KOPT-K1 (cell line): ENCODE measurements around the gene MITF.

Experiments used
- H3K27ac ChIP-seq: fragments of 200-600 bp; sonication (generic); 2 replicates; pipeline ENCODE4 v1.5.1; 2016; ENCODE audit warnings: antibody characterized with exemption, mild to moderate bottlenecking, low read depth, low read length; ENCODE audit not compliant: poor library complexity, severe bottlenecking
- H3K36me3 ChIP-seq: fragments of 200-600 bp; sonication (generic); 2 replicates; pipeline ENCODE4 v1.5.1; 2017; ENCODE audit warnings: antibody characterized with exemption, mild to moderate bottlenecking, low read length, moderate library complexity; ENCODE audit not compliant: insufficient read depth
- H3K9me3 ChIP-seq: fragments of 200-600 bp; sonication (generic); 2 replicates; pipeline ENCODE4 v1.5.1; 2017; ENCODE audit warnings: antibody characterized with exemption, low read length, mild to moderate bottlenecking; ENCODE audit not compliant: insufficient read depth, poor library complexity, severe bottlenecking

Gene MITF

GRCh38 chr3:69927571-69927970 is 188.3 kb downstream of the MITF start:
- no peaks in the 10 kb centered on the region for H3K9me3 ChIP-seq
- no peak overlapping the region for H3K27ac ChIP-seq
- H3K36me3 ChIP-seq, result no peaks in the 10 kb centered on the region

GRCh38 chr3:69929019-69929418 is 189.8 kb downstream of the MITF start:
- Histone ChIP-seq H3K36me3 (no peaks in the 10 kb centered on the region), H3K27ac (no peak overlapping the region), H3K9me3 (no peaks in the 10 kb centered on the region)

GRCh38 chr3:69930564-69930963 is 191.3 kb downstream of the MITF start:
- H3K36me3 ChIP-seq, result no peaks in the 10 kb centered on the region
- H3K27ac ChIP-seq, result no peak overlapping the region
- no peaks in the 10 kb centered on the region for H3K9me3 ChIP-seq

- no peaks in the 10 kb centered on the region for H3K9me3 ChIP-seq
- no peaks in the 10 kb centered on the region for H3K36me3 ChIP-seq
- H3K27ac ChIP-seq, result no peak overlapping the region
These were observed 192.8 kb downstream of the MITF start for GRCh38 chr3:69932087-69932486.

DNA sequence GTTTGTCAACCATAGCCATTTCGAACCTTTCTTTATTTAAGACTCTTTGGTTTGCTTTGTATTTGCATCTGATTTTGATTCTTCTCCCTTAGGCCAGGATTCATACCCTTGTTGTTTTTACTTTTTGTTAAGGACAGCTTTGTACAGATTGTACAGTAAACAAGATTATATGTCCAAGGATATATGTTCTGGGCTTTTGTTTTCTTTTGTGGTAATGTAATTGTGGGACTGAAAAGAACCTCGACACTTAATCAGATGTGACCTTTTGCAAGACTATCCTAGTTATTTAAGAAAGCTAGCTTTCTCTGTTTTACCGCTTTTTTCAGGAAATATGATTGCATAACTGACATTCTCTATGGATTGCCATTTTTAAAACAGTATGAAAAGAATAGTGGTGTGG is 193.2 kb downstream of the MITF start:
- Histone ChIP-seq H3K9me3 (no peaks in the 10 kb centered on the region), H3K27ac (no peak overlapping the region), H3K36me3 (no peaks in the 10 kb centered on the region)

DNA sequence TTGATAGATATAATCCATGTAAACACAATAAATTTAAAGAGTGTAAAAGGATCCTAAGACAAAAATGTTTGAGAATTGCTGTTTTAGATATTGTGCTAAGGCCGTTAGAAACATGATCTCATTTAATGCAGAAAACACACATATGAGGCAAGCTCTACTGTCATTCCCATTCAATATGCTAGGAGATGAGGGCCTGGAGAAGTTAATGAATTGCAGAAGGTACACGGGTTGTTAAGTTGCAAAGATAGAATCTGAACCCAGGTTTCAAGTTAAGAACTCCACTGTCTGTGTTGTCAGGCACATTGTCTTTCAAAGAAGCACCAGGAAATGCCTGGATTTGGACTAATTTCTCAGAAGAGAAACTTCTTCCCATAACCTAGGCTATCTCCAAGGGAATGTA is 195.1 kb downstream of the MITF start:
- H3K9me3 ChIP-seq, result no peaks in the 10 kb centered on the region
- no peaks in the 10 kb centered on the region for H3K36me3 ChIP-seq
- no peak overlapping the region for H3K27ac ChIP-seq

GRCh38 chr3:69936266-69936665 is 197.0 kb downstream of the MITF start:
- H3K27ac ChIP-seq, result no peak overlapping the region
- no peaks in the 10 kb centered on the region for H3K36me3 ChIP-seq
- H3K9me3 ChIP-seq, result no peaks in the 10 kb centered on the region

DNA sequence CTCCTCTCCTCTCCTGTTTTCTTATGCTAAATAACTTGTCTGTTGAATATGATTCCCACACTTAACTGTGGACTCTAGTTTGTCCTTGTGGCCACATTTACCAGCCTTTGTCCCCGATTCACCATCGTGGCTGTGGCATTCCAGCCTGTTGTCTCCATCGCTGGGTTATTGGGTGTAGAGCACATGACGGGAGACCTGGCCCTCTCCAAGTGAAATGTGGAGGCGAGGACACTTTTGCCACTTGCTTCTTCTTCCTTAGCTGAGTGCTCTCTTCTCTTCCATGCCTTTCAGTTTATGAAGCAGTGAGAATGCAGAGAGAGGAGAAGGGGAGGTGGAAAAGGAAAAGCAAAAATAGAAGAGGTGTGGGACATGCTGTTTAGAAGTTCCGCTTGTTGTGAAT is 198.8 kb downstream of the MITF start:
- Histone ChIP-seq H3K36me3 (no peaks in the 10 kb centered on the region), H3K9me3 (no peaks in the 10 kb centered on the region), H3K27ac (no peak overlapping the region)

DNA sequence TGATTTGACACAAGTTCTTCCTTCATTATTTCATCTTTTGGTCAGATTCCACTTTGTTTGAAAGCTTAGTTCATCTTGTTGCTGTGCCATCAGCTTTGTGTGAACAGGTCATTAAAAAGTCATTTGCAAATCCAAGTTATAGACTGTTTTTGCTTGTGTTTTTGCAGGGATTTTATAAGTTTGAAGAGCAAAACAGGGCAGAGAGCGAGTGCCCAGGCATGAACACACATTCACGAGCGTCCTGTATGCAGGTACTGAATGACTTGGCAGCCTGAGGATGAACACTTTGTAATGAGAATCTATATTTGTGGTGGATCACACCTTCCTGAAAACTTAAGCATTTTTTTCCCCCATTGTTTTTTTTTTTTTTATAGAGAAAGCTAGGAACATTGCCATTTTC is 199.7 kb downstream of the MITF start:
- H3K36me3 ChIP-seq, result no peaks in the 10 kb centered on the region
- H3K9me3 ChIP-seq, result no peaks in the 10 kb centered on the region
- H3K27ac ChIP-seq, result no peak overlapping the region

GRCh38 chr3:69941037-69941436 is 201.8 kb downstream of the MITF start:
- Histone ChIP-seq H3K36me3 (no peaks in the 10 kb centered on the region), H3K9me3 (no peaks in the 10 kb centered on the region), H3K27ac (no peak overlapping the region)

- H3K27ac ChIP-seq, result no peak overlapping the region
- H3K9me3 ChIP-seq, result no peaks in the 10 kb centered on the region
- H3K36me3 ChIP-seq, result no peaks in the 10 kb centered on the region
These were observed 202.3 kb downstream of the MITF start for GRCh38 chr3:69941439-69942176.

DNA sequence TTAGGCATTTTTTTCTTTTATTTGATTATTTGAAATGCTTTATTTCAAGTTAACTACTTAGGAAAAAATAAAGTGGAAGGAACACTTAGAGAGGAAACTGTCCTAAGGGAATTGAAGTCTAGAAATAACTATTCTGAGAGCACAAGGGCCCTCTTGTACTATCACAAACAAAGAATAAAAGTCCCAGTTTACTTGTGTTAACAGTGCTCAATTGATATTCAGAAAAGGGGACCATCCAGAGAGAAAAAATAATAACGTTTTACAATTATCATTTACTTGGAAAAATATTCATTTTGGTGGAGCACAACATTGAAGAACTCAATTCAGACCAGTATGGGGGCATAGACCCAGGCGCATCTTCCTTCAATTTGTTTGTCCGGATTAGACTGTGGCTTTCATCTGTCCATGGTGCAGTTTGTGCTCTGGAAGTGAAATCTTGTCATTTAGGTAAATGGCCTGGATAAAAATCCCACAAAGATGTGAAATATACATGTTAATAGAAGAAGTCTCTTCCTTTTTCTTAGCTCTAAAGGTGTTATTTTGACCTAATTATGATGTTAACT is 205.7 kb downstream of the MITF start:
- no peaks in the 10 kb centered on the region for H3K36me3 ChIP-seq
- no peaks in the 10 kb centered on the region for H3K9me3 ChIP-seq
- H3K27ac ChIP-seq, result no peak overlapping the region

GRCh38 chr3:69948246-69948862 is 209.1 kb downstream of the MITF start:
- no peak overlapping the region for H3K27ac ChIP-seq
- no peaks in the 10 kb centered on the region for H3K36me3 ChIP-seq
- no peaks in the 10 kb centered on the region for H3K9me3 ChIP-seq

GRCh38 chr3:69951616-69952015 is 212.4 kb downstream of the MITF start:
- Histone ChIP-seq H3K27ac (no peak overlapping the region), H3K36me3 (no peaks in the 10 kb centered on the region), H3K9me3 (no peaks in the 10 kb centered on the region)

GRCh38 chr3:69959581-69959980 is 220.3 kb downstream of the MITF start:
- no peaks in the 10 kb centered on the region for H3K36me3 ChIP-seq
- H3K27ac ChIP-seq, result no peak overlapping the region
- H3K9me3 ChIP-seq, result no peaks in the 10 kb centered on the region
